ENCODE measurements around the gene HSPB9. TPM values are rescaled to one million over a fixed set of nuclear protein-coding genes. Genes with fewer than 3 reads are reported as not detected.

Gene HSPB9
- total RNA-seq, 2 experiments from 2014 or later: not detected

GRCh38 chr17:42166196-42166763 lies 43.7 kb downstream of the HSPB9 start:
- H3K36me3 Mint-ChIP-seq (ENCODE audit: low read depth): no peaks in the 10 kb centered on the region
- H3K27ac Mint-ChIP-seq: no peak overlapping the region
- H3K27me3 Mint-ChIP-seq: no peaks in the 10 kb centered on the region
- no peaks in the 10 kb centered on the region for H3K9me3 Mint-ChIP-seq
- ChIA-PET POLR2A (no interaction called here), CTCF (interaction anchor here (3.6 kb wide), 1 partner anchor 14 kb away, joined by 28 read pairs; the partner anchor contains the start of gene KCNH4)
- no peaks in the 10 kb centered on the region for H3K4me1 Mint-ChIP-seq
- no peak overlapping the region for H3K4me3 Mint-ChIP-seq
- DNase-seq: no peak

GRCh38 chr17:42167807-42168206 lies 45.2 kb downstream of the HSPB9 start:
- no peaks in the 10 kb centered on the region for H3K27me3 Mint-ChIP-seq
- no peak overlapping the region for H3K4me3 Mint-ChIP-seq
- no peaks in the 10 kb centered on the region for H3K4me1 Mint-ChIP-seq
- H3K9me3 Mint-ChIP-seq: no peaks in the 10 kb centered on the region
- POLR2A ChIA-PET: no interaction called here
- no peaks in the 10 kb centered on the region for H3K36me3 Mint-ChIP-seq (ENCODE audit: low read depth)
- H3K27ac Mint-ChIP-seq: no peak overlapping the region
- CTCF ChIA-PET: interaction anchor here (0.5 to 3.6 kb wide), 4 partner anchors 13 to 160 kb away, joined by 3 to 28 read pairs (median 3); partner anchors contain the start of gene KCNH4
- no peak for DNase-seq

- no peaks in the 10 kb centered on the region for H3K36me3 Mint-ChIP-seq (ENCODE audit: low read depth)
- peaks cover 2% of the 10 kb centered on the region for H3K4me1 Mint-ChIP-seq
- H3K9me3 Mint-ChIP-seq: no peaks in the 10 kb centered on the region
- DNase-seq: no peak
- H3K4me3 Mint-ChIP-seq: no peak overlapping the region
- ChIA-PET POLR2A (no interaction called here), CTCF (interaction anchor here (3.6 kb wide), 1 partner anchor 11 kb away, joined by 28 read pairs; the partner anchor contains the start of gene KCNH4)
- no peaks in the 10 kb centered on the region for H3K27me3 Mint-ChIP-seq
- H3K27ac Mint-ChIP-seq: no peak overlapping the region
These were observed 46.7 kb downstream of the HSPB9 start for GRCh38 chr17:42169351-42169750.

GRCh38 chr17:42171831-42172230 lies 49.2 kb downstream of the HSPB9 start:
- Mint-ChIP-seq H3K9me3 (no peaks in the 10 kb centered on the region), H3K4me3 (no peak overlapping the region), H3K27ac (no peak overlapping the region), H3K4me1 (peaks cover 2% of the 10 kb centered on the region), H3K36me3 (ENCODE audit: low read depth) (no peaks in the 10 kb centered on the region), H3K27me3 (no peaks in the 10 kb centered on the region)
- DNase-seq: no peak
- CTCF ChIA-PET: interaction anchor here (0.6 to 1.4 kb wide), 3 partner anchors 8 to 30 kb away, joined by 4 to 6 read pairs (median 6); partner anchors contain the start of gene KCNH4
- POLR2A ChIA-PET: no interaction called here

Other genes with a start within 250 kb of the HSPB9 start
- 100 to 1,000 TPM; 143 to 150 TPM for gene ACLY, start 203.9 kb upstream of the HSPB9 start, total RNA-seq
- gene ODAD4, start 192.2 kb upstream of the HSPB9 start, total RNA-seq: under 1 TPM; 0.40 to 0.42 TPM
- gene CNP, start 156.0 kb upstream of the HSPB9 start, total RNA-seq: 10 to 100 TPM; 81.2 to 97.5 TPM
- gene DNAJC7, start 105.4 kb upstream of the HSPB9 start, total RNA-seq: 10 to 100 TPM; 93.3 to 94.8 TPM
- 10 to 100 TPM; 23.3 to 25.5 TPM for gene NKIRAS2, start 102.7 kb upstream of the HSPB9 start, total RNA-seq
- gene C17orf113, start 72.2 kb upstream of the HSPB9 start, total RNA-seq: under 1 TPM in 1 of 2 experiments, not detected in 1; 0.04 TPM
- not detected for gene ZNF385C, start 24.3 kb upstream of the HSPB9 start, total RNA-seq
- 10 to 100 TPM; 52.4 to 54.3 TPM for gene DHX58, start 10.1 kb upstream of the HSPB9 start, total RNA-seq
- gene KAT2A, start 1.4 kb upstream of the HSPB9 start, total RNA-seq: 10 to 100 TPM; 47.9 to 48.3 TPM
- gene RAB5C, start 32.2 kb downstream of the HSPB9 start, total RNA-seq: 100 to 1,000 TPM in 1 of 2 experiments, 10 to 100 TPM in 1; 97.1 to 108 TPM
- under 1 TPM; 0.15 to 0.17 TPM for gene KCNH4, start 58.3 kb downstream of the HSPB9 start, total RNA-seq
- gene HCRT, start 62.6 kb downstream of the HSPB9 start, total RNA-seq: not detected
- 10 to 100 TPM; 15.3 to 15.5 TPM for gene GHDC, start 71.7 kb downstream of the HSPB9 start, total RNA-seq
- 100 to 1,000 TPM; 150 to 164 TPM for gene STAT5B, start 153.6 kb downstream of the HSPB9 start, total RNA-seq
- 100 to 1,000 TPM in 1 of 2 experiments, 10 to 100 TPM in 1; 99.5 to 108 TPM for gene STAT5A, start 165.7 kb downstream of the HSPB9 start, total RNA-seq

All from activated CD4-positive, alpha-beta T cell treated with anti-CD3 and anti-CD28 coated beads, Interleukin-2, amount 10 ng/mL, durations not matched to agents 7 days and 5 days (primary cell).